ENCODE results near the gene EPN2.

The EPN2 gene

DNA sequence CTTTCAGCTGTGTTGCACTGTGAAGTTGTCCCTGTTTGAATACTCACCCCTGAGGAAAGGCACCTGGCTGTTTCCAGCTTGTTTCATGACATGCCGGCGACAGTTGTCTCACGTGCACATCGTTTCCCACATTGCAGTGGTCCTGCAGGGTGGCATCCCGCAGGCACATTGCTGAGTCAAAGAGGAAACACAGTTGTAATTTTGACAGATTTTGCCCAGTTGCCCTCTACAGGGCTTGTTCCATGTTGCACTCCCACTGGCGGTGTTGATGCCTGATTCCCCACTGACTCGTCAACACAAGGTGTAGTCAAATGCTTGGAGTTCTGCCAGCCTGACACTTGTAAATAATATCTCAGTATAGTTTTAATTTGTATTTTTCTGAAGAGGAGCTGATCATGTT lies 23.8 kb downstream of the EPN2 start:
- ChIA-PET CTCF (interaction anchor here (0.7 kb wide), 1 partner anchor 12 kb away, joined by 3 read pairs; no protein-coding TSS in a partner anchor), POLR2A (ENCODE audit: low non-redundant PET) (no interaction called here)
- TF ChIP-seq CTCF (conservative IDR thresholded peaks at IDR 0.05; ENCODE audit: low read depth): no peak
- H3K27ac ChIP-seq: no peak overlapping the region
- peak; percentile 43 for DNase-seq (ENCODE audit: low spot score)

- ChIA-PET POLR2A (ENCODE audit: low non-redundant PET) (no interaction called here), CTCF (interaction anchor here (0.7 kb wide), 1 partner anchor 12 kb away, joined by 3 read pairs; no protein-coding TSS in a partner anchor)
- DNase-seq (ENCODE audit: low spot score): no peak
- TF ChIP-seq CTCF (conservative IDR thresholded peaks at IDR 0.05; ENCODE audit: low read depth): no peak
- no peak overlapping the region for H3K27ac ChIP-seq
These were observed 24.3 kb downstream of the EPN2 start for GRCh38 chr17:19261426-19261825.

GRCh38 chr17:19262650-19263631 lies 25.8 kb downstream of the EPN2 start:
- no peak for TF ChIP-seq CTCF (conservative IDR thresholded peaks at IDR 0.05; ENCODE audit: low read depth)
- peak; percentile 18 for DNase-seq (ENCODE audit: low spot score)
- CTCF ChIA-PET: interaction anchor here (0.7 kb wide), 2 partner anchors 515 to 994 kb away, joined by 4 to 8 read pairs; no protein-coding TSS in a partner anchor
- peak overlapping the region; percentile 40; the same call in 1 of the 2 replicates for H3K27ac ChIP-seq
- POLR2A ChIA-PET (ENCODE audit: low non-redundant PET): no interaction called here

GRCh38 chr17:19263641-19264051 lies 26.5 kb downstream of the EPN2 start:
- no peak for DNase-seq (ENCODE audit: low spot score)
- ChIA-PET CTCF (interaction anchor here (0.7 kb wide), 1 partner anchor 994 kb away, joined by 4 read pairs; no protein-coding TSS in a partner anchor), POLR2A (ENCODE audit: low non-redundant PET) (no interaction called here)
- H3K27ac ChIP-seq: peak overlapping the region; percentile 40; the same call in 1 of the 2 replicates
- no peak for TF ChIP-seq CTCF (conservative IDR thresholded peaks at IDR 0.05; ENCODE audit: low read depth)

- ChIA-PET POLR2A (ENCODE audit: low non-redundant PET) (no interaction called here), CTCF (no interaction called here)
- no peak overlapping the region for H3K27ac ChIP-seq
- TF ChIP-seq CTCF (conservative IDR thresholded peaks at IDR 0.05; ENCODE audit: low read depth): no peak
- no peak for DNase-seq (ENCODE audit: low spot score)
These were observed 27.1 kb downstream of the EPN2 start for GRCh38 chr17:19264268-19264667.

DNA sequence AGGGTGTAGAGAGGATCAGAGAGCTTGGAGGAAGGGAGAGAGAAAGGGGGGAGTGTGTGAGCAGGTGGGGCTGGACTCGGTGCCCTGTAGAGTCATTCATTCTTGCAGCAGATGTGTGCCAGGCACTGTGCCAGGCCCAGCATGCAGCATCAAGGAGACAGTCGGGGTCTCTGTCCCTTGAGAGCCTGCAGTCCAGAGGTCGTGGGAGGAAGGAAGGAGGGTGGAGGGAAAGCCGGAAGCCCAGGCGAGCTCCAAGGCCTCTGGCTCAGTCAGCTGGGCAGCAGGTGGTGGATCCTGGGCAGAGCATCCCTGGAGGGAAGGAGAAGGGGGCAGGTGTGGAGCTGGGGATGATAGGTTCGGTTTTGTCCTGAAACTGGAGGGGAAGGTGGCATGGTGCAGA lies 27.5 kb downstream of the EPN2 start:
- POLR2A ChIA-PET (ENCODE audit: low non-redundant PET): no interaction called here
- no peak for TF ChIP-seq CTCF (conservative IDR thresholded peaks at IDR 0.05; ENCODE audit: low read depth)
- H3K27ac ChIP-seq: 0 out of 2 replicates have a peak overlapping the region, but pooled peaks have one; percentile 17
- CTCF ChIA-PET: no interaction called here
- DNase-seq (ENCODE audit: low spot score): no peak

Data from RWPE1 (cell line).